H1 (cell line): ENCODE data around the gene LCOR. TPM values are rescaled to one million over a fixed set of nuclear protein-coding genes. Genes with fewer than 3 reads are reported as not detected.
A peak's percentile ranks its signal among the peaks of the same experiment; 100 is the strongest.

Experiments used
- CTCF ChIA-PET: fragments of 300-600 bp; sonication (Branson Sonifier 250); formaldehyde crosslinking; loops from one replicate; lab custom pipeline; 2021; ENCODE audit not compliant: partially characterized antibody; lab: Charles Lee
- POLR2A ChIA-PET: fragments of 300-600 bp; sonication (Branson Sonifier 250); formaldehyde crosslinking; loops from one replicate; lab custom pipeline; 2021; ENCODE audit warnings: inconsistent platforms; ENCODE audit not compliant: partially characterized antibody; lab: Charles Lee
- DNase-seq, 2 experiments: peaks; one replicate each; pipeline versions ENCODE4 v3.0.0 to v3.0.0-alpha.2; 2010 to 2022; ENCODE audit warnings: low spot score in 2 of 2, low read depth in 1 of 2, mixed read lengths in 1 of 2
- FAIRE-seq: peaks from 2 replicates; lab custom pipeline; 2011; peaks lifted over from hg19 to GRCh38; lab: Jason Lieb, UNC
- H2AFZ ChIP-seq: 2 replicates; pipeline ENCODE4 v1.8.1; 2012; ENCODE audit warnings: low read length, inconsistent platforms
- H2AK5ac ChIP-seq: 2 replicates; pipeline ENCODE4 v1.6.1; 2013; ENCODE audit warnings: low read depth, low read length
- H2BK120ac ChIP-seq: replicated peaks from 2 replicates; pipeline ENCODE3; 2013; ENCODE audit warnings: low read depth, low read length, inconsistent platforms
- H2BK12ac ChIP-seq: 2 replicates; pipeline ENCODE4 v1.6.1; 2013; ENCODE audit warnings: low read depth, low read length
- H2BK15ac ChIP-seq: 2 replicates; pipeline ENCODE4 v1.6.1; 2013; ENCODE audit warnings: low read length
- H2BK20ac ChIP-seq: 2 replicates; pipeline ENCODE4 v1.6.1; 2013; ENCODE audit warnings: low read length
- H2BK5ac ChIP-seq: 2 replicates; pipeline ENCODE4 v1.6.1; 2013; ENCODE audit warnings: low read depth, low read length
- H3K14ac ChIP-seq: 2 replicates; pipeline ENCODE4 v1.6.1; 2013; ENCODE audit warnings: inconsistent platforms; ENCODE audit not compliant: insufficient read length
- H3K18ac ChIP-seq: 2 replicates; pipeline ENCODE4 v1.6.1; 2013; ENCODE audit warnings: low read length; ENCODE audit errors: extremely low read depth
- H3K23ac ChIP-seq: 2 replicates; pipeline ENCODE4 v1.6.1; 2013; ENCODE audit warnings: inconsistent platforms; ENCODE audit not compliant: insufficient read length
- H3K23me2 ChIP-seq: 2 replicates; pipeline ENCODE4 v1.6.1; 2013; ENCODE audit warnings: low read depth, low read length
- H3K27ac ChIP-seq: 2 replicates; pipeline ENCODE4 v1.6.1; 2011; ENCODE audit warnings: low read depth, low read length, inconsistent platforms
- H3K27me3 ChIP-seq, 4 experiments: replicated peaks in 1 of 4; 1 replicate in 1 of 4; 2 replicates in 3 of 4; pipeline versions ENCODE4 v1.6.1 to v1.8.1; 2011 to 2013; ENCODE audit warnings: low read length in 3 of 4, mild to moderate bottlenecking in 3 of 4, inconsistent platforms in 2 of 4, mixed read lengths in 2 of 4, moderate library complexity in 1 of 4; ENCODE audit not compliant: control insufficient read depth in 3 of 4, insufficient read depth in 3 of 4; ENCODE audit errors: extremely low read depth in 1 of 4
- H3K36me3 ChIP-seq, 4 experiments: 2 replicates each; pipeline versions ENCODE4 v1.6.1 to v1.8.1; 2011 to 2013; ENCODE audit warnings: mild to moderate bottlenecking in 4 of 4, low read length in 3 of 4, moderate library complexity in 2 of 4, control low read depth in 1 of 4, inconsistent platforms in 1 of 4; ENCODE audit not compliant: insufficient read depth in 4 of 4, control insufficient read depth in 2 of 4
- H3K4ac ChIP-seq: replicated peaks from 2 replicates; pipeline ENCODE3; 2013; ENCODE audit warnings: low read length, low read depth, mixed read lengths, inconsistent platforms; ENCODE audit not compliant: insufficient read length
- H3K4me1 ChIP-seq, 4 experiments: replicated peaks in 1 of 4; 1 replicate in 1 of 4; 2 replicates in 3 of 4; pipeline versions ENCODE4 v1.6.1 to v1.8.1; 2011 to 2013; ENCODE audit warnings: low read length in 3 of 4, inconsistent platforms in 2 of 4, mixed read lengths in 1 of 4; ENCODE audit not compliant: insufficient read depth in 4 of 4, control insufficient read depth in 3 of 4
- H3K4me2 ChIP-seq, 2 experiments: 2 replicates each; pipeline versions ENCODE4 v1.6.1 to v1.8.1; 2011 to 2013; ENCODE audit warnings: low read depth in 2 of 2, low read length in 2 of 2, control low read depth in 1 of 2, inconsistent platforms in 1 of 2, mild to moderate bottlenecking in 1 of 2; ENCODE audit not compliant: insufficient read depth in 1 of 2
- H3K4me3 ChIP-seq, 4 experiments: fragments of 200-600, 300-600 bp in 1 of 4; sonication (generic), shearing (Covaris generic), sonication (Bioruptor Twin) in 1 of 4; 2 replicates each; pipeline versions ENCODE4 v1.5.1 to v1.8.1; 2011 to 2016; ENCODE audit warnings: low read length in 4 of 4, low read depth in 3 of 4, control low read depth in 2 of 4, inconsistent platforms in 2 of 4, mild to moderate bottlenecking in 2 of 4, mixed read lengths in 1 of 4, moderate library complexity in 1 of 4; ENCODE audit not compliant: insufficient read depth in 2 of 4; ENCODE audit errors: extremely low read depth in 1 of 4
- H3K56ac ChIP-seq: replicated peaks from 2 replicates; pipeline ENCODE3; 2013; ENCODE audit warnings: low read depth, mild to moderate bottlenecking, mixed read lengths, low read length, inconsistent platforms; ENCODE audit not compliant: insufficient read length
- H3K79me1 ChIP-seq: 2 replicates; pipeline ENCODE4 v1.6.1; 2013; ENCODE audit warnings: low read depth, low read length, control low read depth
- H3K79me2 ChIP-seq, 2 experiments: 2 replicates each; pipeline versions ENCODE4 v1.6.1 to v1.8.1; 2012 to 2013; ENCODE audit warnings: low read length in 2 of 2, mild to moderate bottlenecking in 2 of 2, inconsistent platforms in 1 of 2; ENCODE audit not compliant: insufficient read depth in 2 of 2, control insufficient read depth in 1 of 2
- H3K9ac ChIP-seq, 4 experiments: replicated peaks in 1 of 4; 1 replicate in 1 of 4; 2 replicates in 3 of 4; pipeline versions ENCODE4 v1.6.1 to v1.8.1; 2011 to 2013; ENCODE audit warnings: low read depth in 3 of 4, low read length in 3 of 4, control low read depth in 2 of 4, mild to moderate bottlenecking in 2 of 4, moderate library complexity in 2 of 4, inconsistent platforms in 1 of 4; ENCODE audit errors: extremely low read depth in 1 of 4
- H3K9me3 ChIP-seq, 2 experiments: 2 replicates each; pipeline versions ENCODE4 v1.6.1 to v1.8.1; 2012 to 2013; ENCODE audit warnings: mild to moderate bottlenecking in 2 of 2, moderate library complexity in 2 of 2, control low read depth in 1 of 2, inconsistent platforms in 1 of 2, low read depth in 1 of 2, low read length in 1 of 2, mixed read lengths in 1 of 2; ENCODE audit not compliant: insufficient read depth in 2 of 2
- H4K20me1 ChIP-seq, 2 experiments: replicated peaks in 1 of 2; 2 replicates each; pipeline versions ENCODE3 to v1.8.1; 2011 to 2013; ENCODE audit warnings: inconsistent platforms in 2 of 2, low read length in 2 of 2, mild to moderate bottlenecking in 1 of 2; ENCODE audit not compliant: insufficient read depth in 2 of 2, control insufficient read depth in 1 of 2
- H4K5ac ChIP-seq: 2 replicates; pipeline ENCODE4 v1.6.1; 2013; ENCODE audit warnings: low read length, low read depth, mixed read lengths, inconsistent platforms; ENCODE audit not compliant: insufficient read length
- H4K8ac ChIP-seq: 2 replicates; pipeline ENCODE4 v1.8.0; 2013; ENCODE audit warnings: mild to moderate bottlenecking, moderate library complexity, low read length, inconsistent platforms; ENCODE audit not compliant: insufficient read depth; ENCODE audit errors: extremely low read depth
- H4K91ac ChIP-seq: replicated peaks from 2 replicates; pipeline ENCODE3; 2013; ENCODE audit warnings: low read length, mixed read lengths, inconsistent platforms; ENCODE audit not compliant: insufficient read length
- MAFK ChIP-seq: IDR thresholded peaks from 2 replicates; pipeline ENCODE4 v1.6.1; 2012; ENCODE audit warnings: low read depth, mild to moderate bottlenecking, improper control_type of control experiment, low read length
- WGBS, 2 experiments: shearing (Covaris generic) in 1 of 2; methylation state at CpG; one replicate each; pipeline versions ENCODE4 v1.1.6 to v1.1.7; 2013 to 2015; ENCODE audit warnings: low lambda C conversion rate in 2 of 2, mixed read lengths in 2 of 2, inconsistent platforms in 1 of 2, low coverage in 1 of 2, missing lambda C conversion rate in 1 of 2; ENCODE audit not compliant: insufficient replicate concordance in 2 of 2, insufficient coverage in 1 of 2, insufficient read length in 1 of 2; ENCODE audit errors: extremely low coverage in 1 of 2, missing lambda C conversion rate in 1 of 2; 5-methylcytosine and 5-hydroxymethylcytosine counted together
- polyA plus RNA-seq, 7 experiments: library from polyadenylated mRNA; depleted of rRNA in 3 of 7; stranded (reverse) in 5 of 7; unstranded in 2 of 7; fragments of >200 nt in 5 of 7; fragments of 200-250 nt in 2 of 7; gene quantifications; 1 replicate in 5 of 7; 2 replicates in 1 of 7; 4 replicates in 1 of 7; pipeline versions ENCODE4 v1.2.1 to v1.2.3, GENCODE V29; 2011 to 2013; ENCODE audit warnings: missing spikeins in 2 of 7, mixed read lengths in 2 of 7
- total RNA-seq: library from RNA; stranded (reverse); fragmentation: NEBNext Ultra II Directional; extraction: Animal tissue kit (Norgen Biotek cat#: 25700); gene quantifications from 2 replicates; pipeline ENCODE4 v1.2.1, GENCODE V29; 2021
- TF ChIP-seq, protein P1 (sequence below): IDR thresholded peaks from 2 replicates; pipeline ENCODE4 v1.6.1; 2011; ENCODE audit warnings: low read length, improper control_type of control experiment

Gene LCOR
- total and polyA plus RNA-seq, 2 of the 8 experiments (the other 6 are each of a cell fraction or from before 2014, with no cell fraction given), result 4.7 to 25.5 TPM

DNA sequence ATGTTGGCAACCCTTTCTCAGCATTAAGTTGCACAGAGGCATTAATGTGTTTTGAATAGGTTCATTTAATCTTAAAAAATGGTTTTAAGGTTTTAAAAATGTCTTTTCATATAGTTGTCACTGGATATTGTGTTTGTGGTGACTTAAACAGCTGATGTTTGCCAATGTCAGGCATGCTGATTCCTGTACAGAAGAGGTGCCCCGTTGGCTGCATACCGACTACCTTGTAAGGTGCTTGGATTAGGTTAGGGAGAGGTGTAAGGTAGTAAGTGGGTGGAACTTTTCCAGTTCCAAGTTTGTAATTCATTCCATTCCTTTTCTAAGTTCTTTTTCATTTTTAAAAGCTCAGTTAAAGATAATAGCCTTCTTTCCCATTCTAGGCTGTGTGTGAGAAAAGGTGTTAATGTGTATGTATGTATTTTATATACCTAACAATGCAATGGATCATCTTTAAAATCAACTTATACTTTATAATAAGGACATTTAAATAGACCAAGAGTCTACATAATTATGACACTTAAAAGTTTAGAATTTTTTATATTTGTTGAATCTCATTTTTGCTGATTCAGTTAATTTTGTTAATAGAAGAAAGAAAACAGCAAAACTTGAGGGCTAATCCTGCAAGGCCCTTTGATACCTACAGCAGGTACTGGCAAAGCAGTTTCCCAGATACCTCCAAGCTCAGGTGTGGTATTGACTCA lies 155.2 kb downstream of the LCOR start:
- no peak overlapping the region for H4K91ac ChIP-seq
- H4K8ac ChIP-seq, result no peak overlapping the region
- H2AK5ac ChIP-seq, result no peak overlapping the region
- H3K4ac ChIP-seq, result no peak overlapping the region
- DNase-seq (no peak), FAIRE-seq (no peak)
- H3K79me1 ChIP-seq, result no peaks in the 10 kb centered on the region
- H3K18ac ChIP-seq, result no peak overlapping the region
- no peak overlapping the region for H3K4me2 ChIP-seq
- H3K27ac ChIP-seq, result no peak overlapping the region
- H2BK12ac ChIP-seq, result no peak overlapping the region
- H2BK120ac ChIP-seq, result no peak overlapping the region
- peaks cover 0 to 10% (median under 1%) of the 10 kb centered on the region in 4 experiments; a peak in 5 of 7 replicates for H3K4me1 ChIP-seq
- H3K14ac ChIP-seq, result no peak overlapping the region
- 88% methylated on average over 2 of the region's 2 CpGs; no CpG with 5 or more reads in 1 of the 2 experiments for WGBS, 2 experiments
- H3K23ac ChIP-seq, result no peak overlapping the region
- H3K36me3 ChIP-seq, result no peaks in the 10 kb centered on the region; a peak in 1 of 8 replicates
- TF ChIP-seq MAFK, result peak; percentile 45; the same call in 1 of the 2 replicates
- TF ChIP-seq, protein P1, sequence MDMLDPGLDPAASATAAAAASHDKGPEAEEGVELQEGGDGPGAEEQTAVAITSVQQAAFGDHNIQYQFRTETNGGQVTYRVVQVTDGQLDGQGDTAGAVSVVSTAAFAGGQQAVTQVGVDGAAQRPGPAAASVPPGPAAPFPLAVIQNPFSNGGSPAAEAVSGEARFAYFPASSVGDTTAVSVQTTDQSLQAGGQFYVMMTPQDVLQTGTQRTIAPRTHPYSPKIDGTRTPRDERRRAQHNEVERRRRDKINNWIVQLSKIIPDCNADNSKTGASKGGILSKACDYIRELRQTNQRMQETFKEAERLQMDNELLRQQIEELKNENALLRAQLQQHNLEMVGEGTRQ, result no peak
- no peak overlapping the region for H4K5ac ChIP-seq
- H3K79me2 ChIP-seq, result no peaks in the 10 kb centered on the region
- no peak overlapping the region for H3K56ac ChIP-seq
- H4K20me1 ChIP-seq, result no peaks in the 10 kb centered on the region
- no peak overlapping the region for H2AFZ ChIP-seq
- no peak overlapping the region for H2BK20ac ChIP-seq
- H3K4me3 ChIP-seq, result no peak overlapping the region
- H3K27me3 ChIP-seq, result no peaks in the 10 kb centered on the region
- H3K23me2 ChIP-seq, result no peaks in the 10 kb centered on the region
- ChIA-PET CTCF (interaction anchor here (1.1 to 4.8 kb wide), 5 partner anchors 39 to 612 kb away, joined by 3 to 25 read pairs (median 5); partner anchors contain the start of gene PIK3AP1), POLR2A (no interaction called here)
- H3K9me3 ChIP-seq, result no peaks in the 10 kb centered on the region
- no peak overlapping the region for H2BK5ac ChIP-seq
- H3K9ac ChIP-seq, result no peak overlapping the region
- H2BK15ac ChIP-seq, result no peak overlapping the region
